Stimulated activated CD4-positive, alpha-beta T cell treated with anti-CD3 and anti-CD28 coated beads, Interleukin-2, amount 100 ng/mL, for 48 hours (primary cell): Measurements from ENCODE around the gene ZMYND8.
"Not testable (repeated sequence)": the region's sequence is repeated elsewhere in the genome, so short reads cannot be mapped to it uniquely, and the experiment has no call there.

Source experiments
- DNase-seq, 2 donors: peaks; one replicate each; pipeline ENCODE4 v3.0.0-alpha.2; 2020

Gene ZMYND8

DNA sequence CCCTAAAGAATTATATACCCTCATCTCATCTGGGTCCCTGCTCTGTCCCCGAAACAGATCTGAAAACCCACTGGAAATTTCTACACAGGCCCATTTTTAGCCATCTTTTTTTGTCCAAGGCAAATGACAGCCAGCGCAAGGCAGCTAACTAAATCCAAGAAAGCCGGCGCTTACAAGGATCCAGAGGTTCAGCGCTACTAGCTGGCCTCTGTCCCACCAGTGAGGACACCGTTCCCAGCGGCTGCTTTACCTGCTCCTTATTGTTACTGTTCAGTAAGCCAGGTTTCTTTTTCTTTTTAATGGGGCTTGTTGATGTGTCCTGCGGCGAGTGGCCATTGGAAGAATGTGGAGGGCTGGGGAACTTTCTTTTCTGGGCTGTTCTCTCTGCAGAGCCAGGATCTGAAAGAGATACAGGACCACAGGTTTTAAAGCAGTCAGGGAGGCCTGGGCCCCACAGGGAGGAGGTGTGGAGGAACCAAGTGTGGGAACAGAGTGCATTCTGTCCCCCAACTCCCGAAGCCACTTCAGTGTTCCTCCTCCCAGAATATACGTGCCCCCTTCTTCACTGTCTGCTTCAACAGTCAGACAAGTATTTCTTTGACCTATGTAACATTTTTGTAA lies 46.6 kb downstream of the ZMYND8 start:
- DNase-seq, result no peak

DNA sequence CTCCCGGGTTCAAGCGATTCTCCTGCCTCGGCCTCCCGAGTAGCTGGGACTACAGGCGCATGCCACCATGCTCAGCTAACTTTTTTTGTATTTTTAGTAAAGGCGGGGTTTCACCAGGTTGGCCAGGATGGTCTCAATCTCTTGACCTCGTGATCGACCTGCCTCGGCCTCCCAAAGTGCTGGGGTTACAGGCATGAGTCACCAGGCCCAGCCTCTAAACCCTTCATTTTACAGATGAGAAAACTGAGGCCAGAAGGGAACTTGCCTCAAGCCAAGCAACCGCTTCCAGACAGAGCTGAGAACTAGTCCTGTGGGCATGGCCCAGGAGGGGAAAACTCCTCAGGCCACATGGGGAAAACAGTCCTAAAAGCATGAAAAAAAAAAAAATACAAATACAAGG lies 47.1 kb downstream of the ZMYND8 start:
- no peak for DNase-seq

DNA sequence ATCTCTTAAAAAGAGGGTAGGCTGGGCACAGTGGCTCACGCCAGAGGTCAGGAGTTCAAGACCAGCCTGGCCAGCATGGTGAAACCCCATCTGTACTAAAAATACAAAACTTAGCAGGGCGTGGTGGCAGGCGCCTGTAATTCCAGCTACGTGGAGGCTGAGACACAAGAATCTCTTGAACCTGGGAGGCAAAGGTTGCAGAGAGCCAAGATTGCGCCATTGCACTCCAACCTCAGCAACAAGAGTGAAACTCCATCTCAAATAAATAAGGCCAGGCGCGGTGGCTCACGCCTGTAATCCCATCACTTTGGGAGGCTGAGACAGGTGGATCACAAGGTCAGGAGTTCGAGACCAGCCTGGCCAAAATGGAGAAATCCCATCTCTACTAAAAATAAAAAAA lies 48.9 kb downstream of the ZMYND8 start:
- DNase-seq, result not testable (repeated sequence)

DNA sequence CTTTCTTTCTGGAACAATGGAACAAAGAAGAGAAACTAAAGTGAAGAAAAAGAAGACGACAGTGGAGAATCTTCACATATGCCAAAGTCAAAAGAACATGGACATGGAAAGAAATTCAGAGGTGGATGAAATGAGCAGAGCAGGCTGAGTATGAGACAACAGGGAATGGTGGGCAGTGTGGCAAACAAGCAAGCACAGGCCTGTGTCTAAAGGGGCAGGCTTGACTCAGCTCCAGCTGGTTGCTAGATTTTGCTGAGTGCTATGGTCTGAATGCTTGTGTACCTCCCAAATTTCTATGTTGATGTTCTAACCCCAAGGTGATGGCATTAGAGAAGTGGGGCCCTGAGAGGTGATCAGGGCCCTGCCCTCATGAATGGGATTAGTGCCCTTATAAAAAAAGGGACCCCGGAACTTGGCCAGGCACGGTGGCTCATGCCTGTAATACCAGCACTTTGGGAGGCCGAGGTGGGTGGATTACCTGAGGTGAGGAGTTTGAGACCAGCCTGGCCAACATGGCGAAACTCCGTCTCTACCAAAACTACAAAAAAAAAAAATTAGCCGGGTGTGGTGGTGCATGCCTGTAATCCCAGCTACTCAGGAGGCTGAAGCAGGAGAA lies 49.6 kb downstream of the ZMYND8 start:
- DNase-seq, result no peak

- DNase-seq, result no peak
These were observed 50.4 kb downstream of the ZMYND8 start for GRCh38 chr20:47306095-47306494.

DNA sequence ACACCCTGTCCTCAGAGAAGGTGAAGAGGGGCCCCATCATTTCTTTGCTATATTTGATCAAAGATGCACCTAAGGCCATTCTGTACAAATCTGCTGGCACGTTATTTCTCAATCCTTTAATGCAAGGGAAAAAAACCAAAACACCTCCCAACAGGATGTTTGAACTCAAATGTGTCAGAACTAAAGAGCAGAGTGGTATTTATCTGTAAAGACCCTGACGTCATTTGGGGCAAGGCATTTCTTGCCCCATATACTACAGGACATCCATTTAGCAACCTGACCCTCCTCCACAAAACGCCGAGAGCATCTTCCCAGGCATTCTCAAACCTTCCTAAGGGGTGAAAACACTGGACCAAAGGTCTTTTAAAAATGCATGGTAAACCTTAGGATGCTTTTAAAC lies 50.8 kb downstream of the ZMYND8 start:
- DNase-seq, result no peak

DNA sequence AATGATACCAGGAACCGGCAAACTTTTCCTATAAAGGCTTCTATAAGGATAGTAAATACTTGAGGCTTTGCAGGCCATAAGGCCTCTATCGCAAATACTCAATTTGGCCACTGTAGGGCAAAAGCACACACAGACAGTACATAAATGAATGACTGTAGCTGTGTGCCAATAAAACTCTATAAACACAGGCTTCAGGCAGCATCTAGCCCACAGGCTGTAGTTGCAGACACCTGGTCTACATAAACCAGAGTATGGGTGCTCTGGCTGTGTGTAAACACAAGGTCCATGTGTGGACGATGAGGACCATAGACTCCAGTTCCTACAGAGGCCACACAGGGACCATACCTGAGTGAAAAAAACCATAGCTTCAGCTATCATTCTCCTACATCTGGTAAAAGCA lies 52.2 kb downstream of the ZMYND8 start:
- no peak for DNase-seq

GRCh38 chr20:47303736-47304135 lies 52.8 kb downstream of the ZMYND8 start:
- no peak for DNase-seq

DNA sequence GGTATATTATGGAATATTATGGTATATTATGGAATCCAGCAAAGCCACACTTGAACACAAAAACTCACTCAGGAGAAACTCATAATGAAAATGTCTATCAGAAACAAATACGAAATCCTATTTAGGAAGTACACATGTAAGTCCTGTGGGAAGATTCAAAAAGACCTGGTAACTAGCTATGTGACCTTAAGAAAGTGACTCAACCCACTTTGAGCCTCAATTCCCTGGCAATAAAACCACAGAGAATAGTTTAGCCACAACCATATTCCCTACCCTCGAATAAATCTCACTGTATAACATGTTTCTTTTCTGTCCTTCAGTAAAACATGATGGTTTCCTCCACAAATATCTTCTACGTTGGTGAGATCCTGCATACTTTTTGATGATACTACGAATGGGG lies 56.4 kb downstream of the ZMYND8 start:
- no peak for DNase-seq

DNA sequence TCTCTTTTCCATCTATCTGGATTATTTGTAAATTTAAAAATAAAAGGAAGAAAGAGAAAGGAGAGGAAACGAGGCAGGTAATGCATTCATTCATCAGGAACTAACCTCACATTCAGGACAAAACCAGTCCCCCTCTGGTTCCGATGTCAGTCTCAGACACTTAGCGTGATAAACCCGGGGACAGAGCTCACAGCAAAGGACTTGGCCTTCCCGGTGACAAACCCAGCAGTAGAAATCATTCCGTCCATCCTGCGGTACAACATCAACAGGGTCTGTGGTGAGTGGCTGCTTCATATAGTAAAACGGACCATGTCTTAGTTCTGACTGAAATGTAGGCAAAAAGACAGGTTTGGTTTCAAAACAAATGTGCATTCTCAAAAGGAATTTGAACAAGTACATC lies 57.9 kb downstream of the ZMYND8 start:
- DNase-seq, result no peak

DNA sequence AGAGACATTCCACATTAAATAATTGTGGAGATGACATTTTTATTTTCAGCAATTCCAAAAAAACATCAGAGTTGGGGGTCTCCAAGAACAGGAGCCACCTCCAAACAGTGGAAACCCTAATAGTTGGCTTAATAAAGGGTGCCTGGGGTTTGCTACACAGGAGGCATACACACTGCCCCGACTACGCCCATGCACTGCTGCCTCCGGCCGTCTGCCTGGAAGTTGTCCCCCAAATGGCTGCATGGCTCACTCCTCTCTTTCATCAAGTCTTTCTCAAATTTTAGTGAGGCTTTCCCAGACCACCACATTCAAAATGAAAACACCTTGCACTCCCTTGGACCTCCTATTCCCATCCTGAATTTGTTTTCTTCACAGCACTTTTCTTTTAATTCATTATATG lies 58.8 kb downstream of the ZMYND8 start:
- DNase-seq, result no peak

DNA sequence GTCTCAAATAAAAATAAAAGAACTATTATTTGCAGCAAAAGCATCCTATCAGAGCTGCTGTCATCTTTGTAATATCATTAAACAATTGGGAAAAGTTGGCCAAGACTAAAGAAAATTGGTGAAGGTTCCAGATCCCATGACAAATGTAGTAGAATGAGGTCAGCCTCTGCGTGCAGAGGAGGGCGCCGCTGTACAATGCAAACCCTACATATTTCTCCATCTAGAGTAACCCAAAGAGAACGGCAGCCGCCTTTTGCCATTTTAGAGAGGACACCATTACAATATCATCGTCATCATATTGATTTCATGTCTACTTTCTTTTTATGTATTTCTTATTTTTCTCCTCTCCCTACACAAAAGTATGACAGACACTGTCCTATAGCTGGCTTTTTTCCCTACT lies 59.5 kb downstream of the ZMYND8 start:
- no peak for DNase-seq

GRCh38 chr20:47295921-47296426 lies 60.5 kb downstream of the ZMYND8 start:
- DNase-seq, result no peak

DNA sequence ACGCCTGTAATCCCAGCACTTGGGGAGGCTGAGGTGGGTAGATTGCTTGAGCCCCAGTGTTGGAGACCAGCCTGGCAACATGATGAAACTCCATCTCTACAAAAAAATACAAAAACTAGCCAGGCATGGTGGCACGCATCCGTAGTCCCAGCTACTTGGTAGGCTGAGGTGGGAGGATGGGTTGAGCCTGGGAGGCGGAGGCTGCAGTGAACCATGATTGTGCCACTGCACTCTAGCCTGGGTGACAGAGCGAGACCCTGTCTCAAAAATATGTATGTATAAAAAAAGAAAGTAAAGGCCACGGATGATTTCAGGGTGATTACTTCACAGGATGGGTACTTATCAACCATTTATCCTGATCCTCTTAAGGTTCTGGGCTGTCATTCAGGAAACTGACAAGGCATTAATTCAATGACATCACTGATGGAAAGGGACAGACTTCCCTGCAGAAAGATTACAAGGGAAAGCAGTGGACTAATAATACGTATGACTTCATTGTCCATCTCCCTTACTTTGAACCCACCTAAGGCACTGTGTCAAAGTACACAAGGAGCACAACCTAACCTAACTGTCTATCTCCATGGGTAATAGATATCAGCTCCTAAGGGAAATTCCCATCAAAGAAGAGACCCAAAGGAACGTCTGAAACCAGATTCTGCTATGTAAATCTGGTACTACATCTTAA lies 61.2 kb downstream of the ZMYND8 start:
- no peak for DNase-seq

DNA sequence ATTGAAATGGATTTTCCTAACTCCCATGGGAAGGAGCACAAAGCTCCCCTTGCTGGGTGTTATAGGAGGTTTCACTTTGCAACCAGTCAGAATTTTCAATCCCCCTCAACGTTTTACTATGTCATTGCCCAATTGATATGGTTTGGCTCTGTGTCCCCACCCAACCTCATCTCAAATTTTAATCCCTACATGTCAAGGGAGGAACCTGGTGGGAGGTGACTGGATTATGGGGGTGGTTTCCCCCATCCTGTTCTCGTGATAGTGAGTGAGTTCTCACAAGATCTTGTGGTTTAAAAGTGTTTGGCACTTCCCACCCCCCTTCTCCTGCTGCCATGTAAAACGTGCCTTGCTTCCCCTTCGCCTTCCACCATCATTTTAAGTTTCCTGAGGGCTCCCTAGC lies 62.9 kb downstream of the ZMYND8 start:
- DNase-seq, result no peak

GRCh38 chr20:47292581-47292980 lies 63.9 kb downstream of the ZMYND8 start:
- DNase-seq, result no peak

GRCh38 chr20:47290666-47291430 lies 65.7 kb downstream of the ZMYND8 start:
- no peak for DNase-seq

GRCh38 chr20:47290008-47290407 lies 66.5 kb downstream of the ZMYND8 start:
- no peak for DNase-seq

DNA sequence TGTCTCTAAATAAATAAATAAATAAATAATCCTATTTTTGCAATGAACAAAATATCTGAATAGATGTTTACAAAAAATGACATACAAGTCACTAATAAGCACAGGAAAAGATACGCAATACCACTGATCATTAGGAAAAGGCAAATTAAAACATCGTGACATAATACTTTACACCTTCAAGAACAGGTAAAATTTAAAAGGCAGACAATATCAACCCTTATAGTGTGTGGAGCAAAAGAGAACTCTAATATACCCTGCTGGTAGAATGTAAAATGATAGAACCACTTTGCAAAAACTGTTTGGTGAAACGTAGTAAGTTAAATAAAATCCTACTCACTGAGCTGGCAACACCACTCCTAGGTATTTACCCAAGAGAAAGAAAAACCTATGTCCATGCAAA lies 67.4 kb downstream of the ZMYND8 start:
- no peak for DNase-seq

GRCh38 chr20:47288530-47288929 lies 68.0 kb downstream of the ZMYND8 start:
- not testable (repeated sequence) for DNase-seq

GRCh38 chr20:47287609-47288144 lies 68.8 kb downstream of the ZMYND8 start:
- no peak for DNase-seq

GRCh38 chr20:47286681-47287080 lies 69.8 kb downstream of the ZMYND8 start:
- DNase-seq, result no peak

- DNase-seq, result no peak
These were observed 71.3 kb downstream of the ZMYND8 start for GRCh38 chr20:47285189-47285588.
